GM21717 (cell line): ENCODE measurements around the gene ATP13A3.
"Not testable (repeated sequence)": the region's sequence is repeated elsewhere in the genome, so short reads cannot be mapped to it uniquely, and the experiment has no call there.

Source experiments
- ATAC-seq: cut with Tn5 transposase; IDR thresholded peaks from one replicate; pipeline ENCODE4 v1.9.1; 2021; ENCODE audit warnings: mild to moderate bottlenecking, moderate library complexity; ENCODE audit not compliant: unreplicated experiment

ATP13A3 gene

DNA sequence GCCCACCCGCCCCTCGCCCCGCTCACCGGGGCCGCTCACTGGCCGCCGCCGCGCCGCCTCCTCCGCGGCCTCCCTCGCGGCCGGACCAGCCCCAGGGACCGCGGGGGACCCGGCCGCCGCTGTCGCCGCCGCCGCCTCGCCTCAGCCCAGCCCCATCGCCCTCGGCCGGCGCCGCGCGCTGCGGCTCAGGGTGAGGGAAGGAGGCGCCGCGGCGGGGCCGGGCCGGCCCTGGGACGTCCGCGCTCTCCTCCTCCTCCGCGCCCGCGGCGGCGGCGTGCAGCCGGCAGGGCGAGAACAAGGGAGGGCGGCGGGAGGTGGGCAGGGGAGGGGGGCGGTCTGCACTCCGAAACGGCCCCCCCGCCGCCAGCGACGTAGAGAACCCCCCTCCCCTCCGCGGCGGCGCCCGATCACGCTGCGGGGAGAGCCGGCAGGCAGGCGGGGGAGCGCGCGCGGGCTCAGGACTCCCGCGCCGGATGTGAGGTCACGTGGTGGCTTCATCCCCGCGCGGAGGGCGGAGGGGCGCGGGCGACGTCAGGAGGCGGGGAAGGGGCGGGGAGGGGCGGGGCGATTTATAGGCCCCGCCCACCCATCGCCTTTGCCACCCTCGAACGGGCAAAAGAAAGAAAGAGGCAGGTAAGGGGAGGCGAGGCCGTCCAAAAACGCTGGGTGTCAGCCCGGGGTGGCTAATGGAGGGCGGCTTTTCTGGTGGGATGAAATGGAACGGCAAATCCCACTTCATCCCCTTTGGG is at the start of gene ATP13A3:
ATP13A3 (minus strand) TSS at position 463 of the 749 bp plus-strand sequence. CDS start 24,812 bp downstream, outside the sequence.
- ATAC-seq: peak; percentile 70

DNA sequence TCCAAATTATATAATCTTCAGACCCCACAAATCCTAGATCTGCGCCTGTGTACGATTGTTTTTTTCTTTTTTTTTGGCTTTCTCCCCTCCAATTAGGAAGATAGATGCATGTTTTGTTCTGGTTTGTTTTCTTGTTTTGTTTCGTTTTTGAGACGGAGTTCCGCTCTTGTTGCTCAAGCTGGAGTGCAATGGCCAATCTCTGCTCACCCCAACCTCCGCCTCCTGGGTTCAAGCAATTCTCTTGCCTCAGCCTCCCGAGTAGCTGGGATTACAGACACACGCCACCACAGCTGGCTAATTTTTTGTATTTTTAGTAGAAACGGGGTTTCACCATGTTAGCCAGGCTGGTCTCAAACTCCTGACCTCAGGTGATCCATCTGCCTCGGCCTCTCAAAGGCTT is 48.4 kb upstream of the ATP13A3 start:
- not testable (repeated sequence) for ATAC-seq

DNA sequence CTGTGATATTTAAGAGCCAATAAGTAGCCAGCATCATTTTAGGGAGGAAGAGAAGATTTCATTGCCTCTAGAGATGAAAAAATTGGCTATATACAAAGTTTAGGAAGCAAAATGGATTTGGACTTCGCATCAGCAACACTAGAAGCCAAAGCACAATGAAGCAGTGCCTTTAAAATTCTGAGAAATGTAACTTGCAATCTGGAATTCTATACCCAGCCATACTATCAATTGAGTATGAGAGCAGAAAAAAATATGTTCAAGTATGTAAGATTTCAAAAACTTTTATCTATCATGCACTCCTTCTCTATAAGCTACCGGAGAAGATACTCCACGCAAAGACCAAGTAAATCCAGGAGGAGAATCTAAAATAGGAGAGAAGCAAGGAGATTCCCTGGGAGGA is 47.4 kb upstream of the ATP13A3 start:
- no peak for ATAC-seq

DNA sequence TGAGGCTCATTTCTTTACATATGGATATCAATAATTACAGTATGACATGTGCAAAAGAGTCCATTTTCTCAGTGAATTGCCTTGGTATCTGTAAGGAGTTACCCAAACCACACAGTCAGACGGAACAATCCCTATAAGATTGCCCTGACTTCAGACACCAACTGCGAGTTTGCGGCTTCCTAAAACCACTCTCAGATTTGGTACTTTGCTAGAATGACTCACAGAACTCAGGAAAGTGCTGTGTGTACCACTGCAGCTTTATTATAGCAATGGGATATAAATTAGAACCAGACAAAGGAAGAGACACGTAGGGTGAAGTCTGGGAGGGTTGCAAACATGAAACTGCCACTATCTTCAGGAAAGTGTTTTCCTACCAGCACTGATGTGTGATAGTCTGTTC is 45.8 kb upstream of the ATP13A3 start:
- ATAC-seq: no peak

DNA sequence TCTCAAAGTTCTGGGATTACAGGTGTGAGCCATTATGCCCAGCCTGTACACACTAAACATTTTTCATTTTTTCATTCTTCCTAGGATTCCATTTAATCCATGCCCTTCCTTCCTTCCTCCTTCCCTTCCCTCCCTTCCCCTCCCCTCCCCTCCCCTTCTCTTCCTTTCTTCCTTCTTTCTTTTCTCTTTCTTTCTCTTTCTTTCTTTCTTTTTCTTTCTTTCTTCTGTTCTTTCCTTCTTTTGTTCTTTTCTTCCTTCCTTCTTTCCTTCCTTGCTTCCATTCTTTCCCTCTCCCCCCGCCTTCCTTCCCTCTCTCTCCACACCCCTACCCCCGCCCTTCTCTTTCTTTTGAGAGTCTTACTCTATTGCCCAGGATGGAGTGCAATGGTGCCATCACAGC is 40.9 kb upstream of the ATP13A3 start:
- no peak for ATAC-seq

DNA sequence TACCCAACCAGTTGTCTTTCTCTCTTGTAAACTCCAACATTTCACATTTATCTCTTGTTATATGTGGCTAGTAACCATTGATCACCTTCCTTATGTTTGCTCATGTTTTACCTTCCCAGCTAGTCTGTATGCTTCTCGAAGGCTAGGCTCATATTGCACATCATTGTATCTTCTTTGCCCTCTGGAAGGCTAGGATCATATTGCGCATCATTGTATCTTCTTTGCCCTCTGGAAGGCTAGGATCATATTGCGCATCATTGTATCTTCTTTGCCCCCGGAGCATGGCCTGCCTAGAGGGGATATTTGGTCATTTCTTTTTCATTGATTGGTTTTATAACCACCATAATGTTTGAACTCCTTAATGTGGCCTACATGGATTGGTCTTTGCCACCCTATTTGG is 39.4 kb upstream of the ATP13A3 start:
- ATAC-seq: no peak

DNA sequence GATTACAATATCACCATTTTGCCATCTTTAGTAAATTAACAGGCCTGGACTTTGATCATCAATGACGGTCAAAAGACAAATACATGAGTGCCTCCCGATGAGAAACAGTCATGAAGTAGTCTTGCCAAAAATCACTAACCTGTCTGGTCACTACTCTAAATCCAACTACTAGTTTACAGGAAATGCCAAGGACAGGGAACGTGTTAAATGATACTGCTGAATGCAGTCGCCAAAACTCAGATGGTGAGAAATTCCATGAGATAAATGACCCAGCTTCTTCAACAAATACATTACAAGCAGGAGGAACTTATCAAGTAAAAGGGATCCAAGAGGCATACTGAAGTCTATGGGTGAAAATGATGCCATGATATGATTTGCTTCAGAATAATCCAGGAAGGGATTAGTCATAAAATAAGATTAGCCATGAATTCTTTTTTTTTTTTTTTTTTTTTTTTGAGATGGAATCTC is 35.8 kb upstream of the ATP13A3 start:
- ATAC-seq: no peak

DNA sequence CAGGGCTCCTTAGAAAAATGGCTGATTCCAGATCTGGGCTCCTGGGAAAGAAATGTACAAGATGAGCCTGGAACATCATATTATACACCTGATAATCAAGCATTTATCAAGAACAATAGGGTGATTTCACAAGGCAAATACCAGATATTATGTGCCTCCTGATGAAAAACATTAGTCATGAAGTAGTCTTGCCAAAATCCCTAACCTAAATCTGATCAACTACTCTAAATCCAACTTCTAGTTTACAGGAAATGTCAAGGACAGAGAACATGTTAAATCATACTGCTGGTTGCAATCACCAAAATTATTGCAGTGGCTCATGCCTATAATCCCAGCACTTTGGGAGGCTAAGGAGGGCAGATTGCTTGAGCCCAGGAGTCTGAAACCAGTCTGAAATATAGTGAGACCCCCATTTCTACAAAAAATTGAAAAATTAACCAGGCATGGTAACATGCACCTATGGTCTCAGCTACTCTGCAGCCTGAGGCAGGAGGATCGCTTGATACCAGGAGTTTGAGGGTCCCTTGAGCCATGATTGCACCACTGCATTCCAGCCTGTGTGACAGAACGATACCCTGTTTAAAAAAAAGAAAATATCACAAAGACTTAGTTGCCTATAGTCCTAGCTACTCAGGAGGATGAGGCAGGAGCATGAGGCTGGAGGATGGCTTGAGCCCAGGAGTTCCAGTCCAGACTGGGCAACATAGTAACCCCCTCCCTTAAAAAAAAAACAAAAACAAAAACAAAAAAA is 34.9 kb upstream of the ATP13A3 start:
- no peak for ATAC-seq

DNA sequence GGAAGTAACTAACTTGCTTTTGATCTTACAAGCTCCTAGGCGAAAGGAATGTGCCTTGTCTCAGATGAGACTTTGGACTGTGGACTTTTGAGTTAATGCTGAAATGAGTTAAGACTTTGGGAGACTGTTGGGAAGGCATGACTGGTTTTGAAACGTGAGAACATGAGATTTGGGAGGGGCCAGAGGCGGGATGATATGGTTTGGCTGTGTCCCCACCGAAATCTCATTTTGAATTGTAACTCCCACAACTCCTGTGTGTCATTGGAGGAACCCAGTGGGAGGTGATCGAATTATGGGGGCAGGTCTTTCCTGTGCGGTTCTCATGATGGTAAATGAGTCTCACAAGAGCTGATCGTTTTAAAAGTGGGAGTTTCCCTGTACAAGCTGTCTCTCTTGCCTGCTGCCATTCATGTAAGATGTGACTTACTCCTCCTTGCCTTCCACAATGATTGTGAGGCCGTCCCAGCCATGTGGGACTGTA is 33.9 kb upstream of the ATP13A3 start:
- not testable (repeated sequence) for ATAC-seq

DNA sequence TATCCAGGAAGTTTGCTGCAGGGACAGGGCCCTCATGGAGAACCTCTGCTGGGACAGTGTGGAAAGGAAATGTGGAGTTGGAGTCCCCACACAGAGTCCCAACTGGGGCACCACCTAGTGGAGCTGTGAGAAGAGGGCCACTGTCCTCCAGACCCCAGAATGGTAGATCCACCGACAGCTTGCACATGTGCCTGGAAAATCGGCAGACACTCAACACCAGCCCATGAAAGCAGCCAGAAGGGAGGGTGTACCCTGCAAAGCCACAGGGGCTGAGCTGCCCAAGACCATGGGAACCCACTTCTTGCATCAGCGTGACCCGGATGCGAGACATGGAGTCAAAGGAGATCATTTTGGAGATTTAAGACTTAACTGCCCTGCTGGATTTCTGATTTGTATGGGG is 33.4 kb upstream of the ATP13A3 start:
- not testable (repeated sequence) for ATAC-seq

DNA sequence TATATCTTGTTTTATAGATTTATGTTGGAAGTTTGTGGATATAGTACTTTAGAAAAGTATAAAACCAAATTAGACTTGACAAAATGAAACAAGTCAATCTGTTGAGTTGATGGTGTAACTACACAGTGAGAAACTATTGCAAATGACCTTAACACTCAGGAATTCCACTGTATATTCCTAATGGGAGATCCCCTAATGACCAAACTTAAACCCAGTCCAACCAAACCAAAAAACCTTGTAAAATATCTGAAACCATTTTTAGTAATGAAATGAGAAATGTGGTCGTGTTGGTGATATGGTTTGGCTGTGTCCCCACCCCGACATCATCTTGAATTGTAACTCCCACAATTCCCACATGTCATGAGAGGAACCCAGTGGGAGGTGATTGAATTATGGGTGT is 31.9 kb upstream of the ATP13A3 start:
- ATAC-seq: no peak

DNA sequence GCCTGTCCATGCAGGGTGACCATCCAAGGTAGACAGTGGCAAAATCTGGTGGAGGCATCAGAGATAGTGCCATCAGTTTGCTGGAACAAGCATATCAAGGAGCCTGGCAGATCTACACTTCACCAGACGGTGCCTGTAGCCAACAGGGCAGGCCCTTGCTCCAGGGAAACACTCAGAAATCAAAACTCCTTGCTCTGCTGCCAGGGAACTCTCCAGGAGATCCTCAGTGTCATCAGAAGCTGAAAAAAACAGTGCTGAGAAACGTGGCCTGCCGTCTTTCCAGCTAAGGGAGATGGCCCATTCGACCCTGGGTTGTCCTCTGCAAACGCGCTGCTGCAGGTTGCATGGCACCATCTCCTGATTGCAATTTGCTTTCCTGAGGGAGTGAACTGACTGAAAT is 30.5 kb upstream of the ATP13A3 start:
- ATAC-seq: no peak

DNA sequence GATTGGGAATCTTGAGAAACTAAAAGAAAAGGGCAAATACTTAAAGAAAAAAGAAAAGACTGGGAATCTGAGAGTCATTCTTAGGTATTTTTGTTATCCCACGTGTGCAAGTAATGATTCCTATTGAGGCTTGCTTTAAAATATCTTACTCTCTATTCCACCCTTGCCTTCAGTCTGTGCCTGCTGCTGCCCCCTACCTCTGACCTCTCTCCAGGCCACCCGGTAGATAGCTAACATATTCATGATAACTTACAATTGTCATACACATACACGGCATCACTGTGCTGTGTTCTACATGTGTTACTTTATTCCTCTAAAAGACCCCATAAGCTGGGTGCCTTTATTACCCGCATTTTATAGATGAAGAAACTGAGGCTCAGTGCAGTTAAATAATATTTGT is 27.8 kb upstream of the ATP13A3 start:
- ATAC-seq: no peak

DNA sequence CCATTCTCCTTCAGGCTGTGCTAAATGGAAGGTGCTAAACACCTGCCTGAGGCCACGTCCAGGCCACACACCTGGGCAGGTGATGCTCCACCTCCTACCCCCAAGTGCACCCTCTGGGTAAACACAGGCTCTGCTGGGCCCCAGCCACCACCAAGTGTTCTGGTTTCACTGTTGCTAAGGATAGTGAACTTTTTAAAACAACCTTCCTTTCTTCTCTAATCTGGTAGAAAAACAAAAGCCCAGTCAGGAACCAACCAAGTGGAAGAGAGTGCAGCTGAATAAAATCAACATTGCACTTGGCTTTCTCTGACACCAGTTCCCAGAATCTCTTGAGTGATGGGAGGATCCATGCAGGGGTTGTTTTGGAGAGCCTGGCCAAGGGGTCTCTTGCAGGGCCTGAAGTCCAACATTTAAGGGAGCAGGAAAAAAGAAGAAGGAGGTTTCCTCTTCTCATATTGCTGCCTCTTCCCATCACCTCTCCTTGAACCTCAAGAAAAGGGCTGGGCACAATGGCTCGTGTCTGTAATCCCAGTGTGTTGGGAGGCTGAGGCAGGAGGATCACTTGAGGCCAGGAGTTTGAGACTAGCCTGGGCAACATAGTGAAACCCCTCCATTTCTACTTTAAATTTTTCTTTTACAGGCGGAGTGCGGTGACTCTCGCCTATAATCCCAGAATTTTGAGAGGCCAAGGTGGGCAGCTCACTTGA is 26.2 kb upstream of the ATP13A3 start:
- no peak for ATAC-seq

DNA sequence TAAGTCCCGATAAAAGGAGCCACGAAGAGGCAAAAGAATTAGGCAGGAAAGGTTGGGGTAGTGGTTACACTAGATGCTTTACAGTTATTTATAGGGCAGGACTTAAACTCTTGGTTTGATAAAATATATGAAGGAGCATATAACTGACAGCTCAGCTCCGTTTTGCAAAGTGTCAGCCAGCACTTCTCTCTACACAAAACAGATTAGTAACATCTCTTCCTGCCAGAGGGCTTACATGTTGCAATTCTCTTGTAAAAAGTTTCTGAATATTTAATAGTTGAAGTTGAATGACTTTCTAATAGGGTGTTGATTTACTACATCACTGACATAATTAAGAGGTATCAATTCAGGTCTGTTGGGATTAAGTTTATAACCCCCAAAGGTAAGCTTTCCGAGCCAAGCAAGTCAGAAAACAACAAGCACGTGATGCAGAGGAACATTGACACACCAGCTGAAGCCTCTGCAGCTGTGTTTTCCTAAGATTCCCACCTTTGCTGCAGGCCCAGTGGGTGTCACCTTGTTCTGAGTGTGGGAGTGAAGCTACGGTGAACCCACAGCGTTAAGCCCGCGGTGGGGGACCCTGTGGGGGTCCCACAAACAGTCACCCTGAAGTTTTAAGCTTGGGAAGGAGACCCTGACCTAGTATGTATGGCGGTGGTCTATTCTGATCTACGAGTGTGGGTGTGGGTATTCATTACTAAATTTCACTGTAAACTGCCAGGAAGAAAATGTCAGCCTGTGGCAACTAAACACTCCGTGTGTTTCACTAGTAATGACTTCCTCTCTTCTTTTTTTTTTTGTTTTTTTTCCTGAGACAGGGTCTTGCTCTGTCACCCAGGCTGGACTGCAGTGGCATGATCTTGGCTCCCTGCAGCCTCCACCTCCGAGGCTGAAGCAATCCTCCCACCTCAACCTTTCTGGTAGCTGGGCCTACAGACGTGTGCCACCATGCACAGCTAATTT is 22.0 kb upstream of the ATP13A3 start:
- ATAC-seq: no peak

DNA sequence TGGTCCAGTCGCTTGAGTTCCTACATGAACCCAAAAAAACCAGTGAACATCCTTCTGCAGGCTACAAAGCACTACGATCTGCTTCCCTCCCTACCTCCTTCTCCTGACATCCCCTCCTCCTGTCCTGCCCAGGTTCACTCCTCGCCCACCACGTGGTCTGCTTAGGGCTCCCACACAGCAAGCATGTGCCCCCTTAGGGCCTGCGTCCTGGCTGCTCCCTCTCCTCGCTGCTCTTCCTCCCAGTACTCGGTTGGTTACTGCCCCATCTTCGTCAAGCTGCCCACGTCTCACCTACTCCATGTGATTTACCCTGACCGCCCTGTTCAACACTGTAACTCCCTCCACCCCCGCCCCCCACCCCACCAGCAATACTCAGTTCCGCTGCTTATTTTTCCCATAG is 20.8 kb upstream of the ATP13A3 start:
- no peak for ATAC-seq

DNA sequence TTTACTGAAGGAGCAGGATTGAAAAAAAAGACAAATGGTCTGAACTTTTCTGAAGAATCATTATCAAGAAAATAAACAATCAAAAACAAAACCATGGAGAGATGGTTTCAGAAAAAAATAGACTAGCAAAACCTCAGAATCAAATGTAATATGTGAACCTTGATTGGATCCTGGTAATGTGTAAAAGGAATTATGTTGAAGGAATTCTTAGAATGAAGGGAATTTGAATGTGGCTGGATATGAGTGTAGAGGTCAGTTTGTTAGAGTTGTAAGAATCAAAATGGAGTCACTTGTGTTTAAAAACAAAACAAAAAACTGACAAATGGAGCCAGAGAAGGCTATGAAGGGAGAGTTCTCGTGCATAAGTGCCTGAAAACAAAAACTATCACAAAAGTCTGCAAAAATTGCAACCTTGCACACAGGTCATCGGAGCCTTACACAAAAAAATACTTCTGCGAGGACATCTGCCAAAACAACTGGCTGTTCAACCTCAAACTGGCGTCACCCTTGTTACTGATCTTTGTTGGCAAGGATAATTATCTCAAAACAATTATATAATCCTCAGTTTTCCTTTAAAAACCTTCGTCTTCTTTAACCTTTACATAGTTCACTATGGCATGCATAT is 19.1 kb upstream of the ATP13A3 start:
- ATAC-seq: no peak

DNA sequence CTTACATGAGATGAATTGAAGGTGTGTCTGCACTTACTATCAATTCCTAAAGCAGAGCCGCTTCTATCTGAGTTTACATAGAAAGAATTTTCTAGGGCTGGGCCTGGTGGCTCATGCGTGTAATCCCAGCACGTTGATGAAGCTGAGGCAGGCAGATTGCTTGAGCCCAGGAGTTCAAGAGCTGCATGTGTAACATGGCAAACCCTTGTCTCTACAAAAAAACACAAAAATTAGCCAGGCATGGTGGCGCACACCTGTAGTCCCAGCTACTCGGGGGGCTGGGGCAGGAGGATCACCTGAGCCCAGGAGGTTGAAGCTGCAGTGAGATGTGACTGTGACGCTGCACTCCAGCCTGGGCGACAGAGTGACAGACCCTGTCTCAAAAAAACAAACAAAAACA is 18.1 kb upstream of the ATP13A3 start:
- no peak for ATAC-seq

DNA sequence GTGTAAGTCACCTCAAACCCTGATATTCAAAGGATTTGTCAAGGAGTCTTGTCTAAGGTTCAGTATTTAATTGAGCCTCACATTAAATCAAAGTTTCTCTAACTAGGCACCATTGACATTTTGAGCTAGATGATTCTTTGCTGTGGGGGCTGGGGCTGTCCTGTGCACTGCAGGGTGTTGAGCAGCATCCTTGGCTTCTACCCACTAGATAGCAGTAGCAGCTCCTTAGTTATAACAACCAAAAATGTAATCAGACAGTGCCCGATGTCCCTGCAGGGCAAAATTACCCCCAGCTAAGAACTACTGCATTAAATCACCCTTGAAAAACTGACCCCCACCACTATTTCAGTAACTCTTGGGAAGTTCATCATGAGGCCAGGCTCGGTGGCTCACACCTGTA is 17.3 kb upstream of the ATP13A3 start:
- ATAC-seq: no peak

DNA sequence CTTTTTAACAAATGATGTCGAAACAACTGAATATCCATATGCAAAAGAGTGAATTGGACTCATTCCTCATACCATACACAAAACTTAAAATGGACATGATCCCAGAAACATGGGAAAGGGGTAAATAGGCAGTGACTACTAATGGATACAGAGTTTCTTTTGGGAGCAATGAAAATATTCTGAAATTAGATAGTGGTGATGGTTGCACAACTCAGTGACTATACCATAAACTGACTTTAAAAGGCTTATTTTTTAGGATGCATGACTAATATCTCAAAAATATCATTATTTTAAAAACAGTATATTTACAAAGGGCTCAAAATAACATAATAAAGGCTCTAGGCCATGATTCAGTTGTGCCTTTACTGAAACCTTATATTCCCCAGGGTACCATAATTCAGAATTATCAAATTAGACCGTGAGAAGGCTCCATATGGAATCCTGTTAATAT is 16.3 kb upstream of the ATP13A3 start:
- no peak for ATAC-seq
